BJ (cell line): ENCODE data around the gene MAPK9. TPM values are rescaled to one million over a fixed set of nuclear protein-coding genes. Genes with fewer than 3 reads are reported as not detected.

Source experiments
- polyA plus RNA-seq: library from polyadenylated mRNA; depleted of rRNA; stranded (reverse); fragments of >200 nt; gene quantifications from 2 replicates; pipeline ENCODE4 v1.2.3, GENCODE V29; 2011; rRNA removed

Gene MAPK9
- polyA plus RNA-seq, 1 experiment, result 35.0 TPM

Other genes with a start within 250 kb of the MAPK9 start
- gene RNF130, start 220.3 kb downstream of the MAPK9 start, polyA plus RNA-seq, result 32.7 and 41.1 TPM in 2 replicates
- not detected in 2 replicates for gene RASGEF1C, start 82.9 kb downstream of the MAPK9 start, polyA plus RNA-seq
- 4.7 and 6.1 TPM in 2 replicates for gene GFPT2, start 61.3 kb upstream of the MAPK9 start, polyA plus RNA-seq
- gene CNOT6, start 202.3 kb upstream of the MAPK9 start, polyA plus RNA-seq, result 3.9 and 8.8 TPM in 2 replicates